Kidney (tissue), 14 donors: ENCODE data around the gene CYP2W1. TPM values are rescaled to one million over a fixed set of nuclear protein-coding genes. Genes with fewer than 3 reads are reported as not detected.

ENCODE experiments used
- DNase-seq, 5 donors: peaks; one replicate each; pipeline ENCODE4 v3.0.0-alpha.2; 2013 to 2020
- FAIRE-seq: peaks from 2 replicates; lab custom pipeline; 2012; peaks lifted over from hg19 to GRCh38; lab: Jason Lieb, UNC
- H3K27ac ChIP-seq, 2 donors: one replicate each; pipeline ENCODE4 v1.7.0; 2013; ENCODE audit warnings: low read depth in 2 of 2, low read length in 2 of 2, inconsistent platforms in 1 of 2
- H3K27me3 ChIP-seq: one replicate; pipeline ENCODE4 v1.7.1; 2013; ENCODE audit warnings: low read length, inconsistent platforms; ENCODE audit not compliant: control insufficient read depth, insufficient read depth
- H3K36me3 ChIP-seq, 3 donors: one replicate each; pipeline versions ENCODE4 v1.7.0 to v1.7.1; 2013; ENCODE audit warnings: low read length in 3 of 3, control low read depth in 1 of 3, inconsistent platforms in 1 of 3; ENCODE audit not compliant: insufficient read depth in 3 of 3, control insufficient read depth in 2 of 3
- H3K4me1 ChIP-seq, 3 donors: one replicate each; pipeline versions ENCODE4 v1.7.0 to v1.7.1; 2013; ENCODE audit warnings: low read length in 3 of 3, inconsistent platforms in 1 of 3, low read depth in 1 of 3; ENCODE audit not compliant: control insufficient read depth in 2 of 3, insufficient read depth in 2 of 3
- H3K4me3 ChIP-seq, 3 donors: one replicate each; pipeline versions ENCODE4 v1.7.0 to v1.8.1; 2013; ENCODE audit warnings: low read length in 3 of 3, control low read depth in 1 of 3, inconsistent platforms in 1 of 3
- H3K9ac ChIP-seq, 3 donors: one replicate each; pipeline versions ENCODE4 v1.7.0 to v1.7.1; 2013; ENCODE audit warnings: low read length in 3 of 3, control low read depth in 1 of 3, inconsistent platforms in 1 of 3
- H3K9me3 ChIP-seq, 3 donors: one replicate each; pipeline versions ENCODE4 v1.7.0 to v1.7.1; 2013; ENCODE audit warnings: low read length in 3 of 3, control low read depth in 1 of 3, inconsistent platforms in 1 of 3; ENCODE audit not compliant: control insufficient read depth in 2 of 3, insufficient read depth in 1 of 3
- intact Hi-C: fragments of 100-400 bp; cut with DNase I; formaldehyde crosslinking; loops from one replicate; pipeline ENCODE4 v1.11.1; 2022
- polyA plus RNA-seq: library from polyadenylated mRNA; stranded (reverse); fragments of 350-450 nt; fragmentation: Illumina TruSeq; extraction: RNeasy Lipid Tissue Mini Kit (QIAGEN cat#74804); gene quantifications from one replicate; pipeline ENCODE4 v1.2.3, GENCODE V29; 2014; ENCODE audit warnings: low read depth, low replicate concordance; ENCODE audit not compliant: insufficient read depth
- total RNA-seq: library from RNA; stranded (reverse); fragmentation: NEBNext Ultra II Directional; extraction: Animal tissue kit (Norgen Biotek cat#: 25700); gene quantifications from one replicate; pipeline ENCODE4 v1.2.1, GENCODE V29; 2021
- TF ChIP-seq, protein P1 (sequence below): IDR thresholded peaks from 3 replicates; pipeline ENCODE4 v1.5.1; 2012; ENCODE audit warnings: mild to moderate bottlenecking, moderate library complexity, borderline replicate concordance; ENCODE audit not compliant: insufficient read depth; ENCODE audit errors: extremely low read depth
- donor health status: control.
- donor health status: control.
- donor health status: control.
- donor health status: control.
- donor health status: control.
- donor health status: DM: yes; HTN: yes; CAD: no.
- donor health status: Normal renal cell carcinoma (clear cell type).

CYP2W1 gene
- total and polyA plus RNA-seq, 2 donors from 2014 or later, result 0.13 to 0.17 TPM

DNA sequence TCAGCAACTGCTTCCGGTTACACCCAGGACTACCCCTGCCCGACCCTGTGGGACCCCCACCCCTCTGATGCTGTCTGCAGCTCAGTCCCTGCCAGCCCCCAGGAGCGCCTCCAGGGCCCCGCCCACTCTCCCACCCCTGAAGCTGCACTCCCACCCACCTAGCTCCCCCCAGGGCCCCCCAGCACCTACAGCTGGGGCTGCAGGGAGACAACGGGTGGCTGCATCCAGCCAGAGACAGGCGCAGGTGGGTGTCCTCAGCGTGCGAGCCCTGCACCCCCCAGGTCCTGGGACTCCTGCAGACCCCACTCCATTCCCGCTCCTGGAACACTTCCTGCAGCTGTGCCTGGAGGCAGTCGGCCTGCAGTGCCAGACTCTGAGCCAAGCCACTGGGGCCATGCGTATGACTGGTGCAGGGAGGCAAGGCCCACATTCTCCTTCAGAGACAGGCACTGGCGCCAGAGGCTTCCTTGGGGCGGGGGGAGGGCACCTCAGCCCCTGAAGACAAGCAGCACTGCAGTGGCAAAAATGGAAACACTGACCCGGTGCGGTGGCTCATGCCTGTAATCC, 6.1 kb downstream of the CYP2W1 start:
- Histone ChIP-seq H3K4me1 (peaks cover 0 to 5% (median 0%) of the 10 kb centered on the region in 3 donors), H3K27me3 (no peaks in the 10 kb centered on the region), H3K27ac (no peak overlapping the region), H3K9me3 (no peaks in the 10 kb centered on the region), H3K9ac (no peak overlapping the region), H3K36me3 (no peaks in the 10 kb centered on the region), H3K4me3 (no peak overlapping the region)
- FAIRE-seq, result no peak
- peak in 1 of 5 donors; percentile 75 for DNase-seq
- TF ChIP-seq, protein P1, sequence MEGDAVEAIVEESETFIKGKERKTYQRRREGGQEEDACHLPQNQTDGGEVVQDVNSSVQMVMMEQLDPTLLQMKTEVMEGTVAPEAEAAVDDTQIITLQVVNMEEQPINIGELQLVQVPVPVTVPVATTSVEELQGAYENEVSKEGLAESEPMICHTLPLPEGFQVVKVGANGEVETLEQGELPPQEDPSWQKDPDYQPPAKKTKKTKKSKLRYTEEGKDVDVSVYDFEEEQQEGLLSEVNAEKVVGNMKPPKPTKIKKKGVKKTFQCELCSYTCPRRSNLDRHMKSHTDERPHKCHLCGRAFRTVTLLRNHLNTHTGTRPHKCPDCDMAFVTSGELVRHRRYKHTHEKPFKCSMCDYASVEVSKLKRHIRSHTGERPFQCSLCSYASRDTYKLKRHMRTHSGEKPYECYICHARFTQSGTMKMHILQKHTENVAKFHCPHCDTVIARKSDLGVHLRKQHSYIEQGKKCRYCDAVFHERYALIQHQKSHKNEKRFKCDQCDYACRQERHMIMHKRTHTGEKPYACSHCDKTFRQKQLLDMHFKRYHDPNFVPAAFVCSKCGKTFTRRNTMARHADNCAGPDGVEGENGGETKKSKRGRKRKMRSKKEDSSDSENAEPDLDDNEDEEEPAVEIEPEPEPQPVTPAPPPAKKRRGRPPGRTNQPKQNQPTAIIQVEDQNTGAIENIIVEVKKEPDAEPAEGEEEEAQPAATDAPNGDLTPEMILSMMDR, result no peak
- intact Hi-C loops, result no loop called here

DNA sequence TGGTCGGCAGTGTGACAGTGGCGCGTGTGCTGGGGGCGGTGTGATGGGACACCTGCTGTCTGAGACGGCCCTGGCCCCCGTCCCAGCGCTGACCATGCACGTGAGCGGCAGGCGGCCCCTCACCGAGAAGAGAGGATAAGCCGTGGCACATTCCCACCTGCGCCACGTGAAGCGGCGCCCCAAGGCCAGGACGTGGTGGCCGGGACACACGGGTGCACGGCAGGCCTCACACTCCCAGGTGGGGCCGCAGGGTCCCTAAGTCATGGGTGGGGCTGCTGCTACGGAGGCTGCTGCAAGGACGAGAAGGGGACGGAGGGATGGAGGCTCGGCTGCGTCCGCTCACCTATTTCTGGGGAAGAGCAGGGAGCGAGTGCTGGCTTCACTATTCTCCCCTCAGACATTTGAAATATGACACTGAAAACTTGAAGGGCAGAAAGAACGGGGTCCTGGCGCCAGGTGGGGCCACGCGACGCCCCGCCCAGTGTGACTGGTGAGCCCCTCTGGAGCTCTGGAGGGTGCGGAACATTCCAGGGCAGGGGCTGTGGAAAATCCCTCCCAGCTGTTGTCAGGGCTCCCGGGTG, 7.5 kb downstream of the CYP2W1 start:
- Histone ChIP-seq H3K4me1 (peaks cover 0 to 5% (median 0%) of the 10 kb centered on the region in 3 donors), H3K9me3 (no peaks in the 10 kb centered on the region), H3K36me3 (no peaks in the 10 kb centered on the region), H3K27me3 (no peaks in the 10 kb centered on the region), H3K9ac (no peak overlapping the region), H3K27ac (no peak overlapping the region), H3K4me3 (no peak overlapping the region)
- peak in 1 of 5 donors; percentile 55 for DNase-seq
- FAIRE-seq, result no peak
- TF ChIP-seq, protein P1, result no peak
- intact Hi-C loops, result loop anchor here (5.0 to 10.0 kb wide), 2 partner anchors 72 to 184 kb away; no protein-coding TSS in a partner anchor

DNA sequence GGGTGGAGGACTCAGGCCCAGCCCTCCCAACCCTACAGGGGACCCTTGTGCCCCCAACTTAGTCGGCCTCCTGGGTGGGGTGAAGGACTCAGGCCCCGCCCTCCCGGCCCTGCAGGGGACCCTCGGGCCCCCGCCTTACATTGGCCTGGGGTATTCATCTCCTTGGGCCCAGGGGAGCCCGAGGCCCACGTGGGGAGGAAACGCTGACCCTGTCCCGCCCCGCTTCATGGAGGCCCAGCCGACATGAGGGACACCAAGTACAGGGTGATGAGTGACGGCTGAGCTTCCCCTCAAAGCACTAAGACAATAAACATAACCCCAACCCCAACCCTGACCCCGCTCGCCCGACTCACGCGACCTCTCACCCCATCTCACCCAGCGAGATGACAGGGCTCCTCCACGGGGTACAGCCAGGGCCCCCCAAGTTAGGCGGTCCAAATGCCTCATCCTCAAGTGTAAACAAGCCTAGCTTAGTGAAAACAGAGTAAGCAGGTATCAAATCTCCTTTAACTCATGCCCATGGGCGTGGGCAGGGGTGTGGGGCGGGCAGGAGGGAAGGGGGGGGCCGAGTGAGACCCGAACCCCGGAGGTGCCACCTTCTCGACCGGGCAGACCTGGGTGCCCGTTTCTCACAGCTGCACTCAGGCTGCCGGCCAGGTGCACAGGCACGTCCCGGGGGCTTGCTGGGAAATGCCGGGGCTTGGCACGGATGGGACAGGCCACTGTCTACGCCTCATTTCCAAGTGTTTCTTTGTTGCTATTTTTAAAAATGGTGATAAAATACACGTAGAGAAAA, 8.2 kb downstream of the CYP2W1 start:
- DNase-seq, result peak in 1 of 5 donors; percentile 61
- no peaks in the 10 kb centered on the region for H3K36me3 ChIP-seq
- H3K9ac ChIP-seq, result no peak overlapping the region
- intact Hi-C loops, result loop anchor here (5.0 to 10.0 kb wide), 2 partner anchors 71 to 184 kb away; no protein-coding TSS in a partner anchor
- H3K4me1 ChIP-seq, result peaks cover 0 to 5% (median 0%) of the 10 kb centered on the region in 3 donors
- H3K4me3 ChIP-seq, result no peak overlapping the region
- no peaks in the 10 kb centered on the region for H3K27me3 ChIP-seq
- H3K27ac ChIP-seq, result no peak overlapping the region
- no peak for FAIRE-seq
- TF ChIP-seq, protein P1, result no peak
- H3K9me3 ChIP-seq, result no peaks in the 10 kb centered on the region
